ENCODE measurements around the gene NCAPH2. TPM values are rescaled to one million over a fixed set of nuclear protein-coding genes. Genes with fewer than 3 reads are reported as not detected.
A peak's percentile ranks its signal among the peaks of the same experiment; 100 is the strongest.

Gene NCAPH2
- total RNA-seq, 4 donors from 2014 or later: 34.8 to 45.0 (median 42.1) TPM

GRCh38 chr22:50561401-50562358 lies 53.7 kb downstream of the NCAPH2 start:
- Histone ChIP-seq H3K4me1 (peaks cover 0 to 22% (median 7%) of the 10 kb centered on the region in 3 donors), H3K9me3 (no peaks in the 10 kb centered on the region), H3K27ac (no peak overlapping the region), H3K4me3 (no peak overlapping the region), H3K36me3 (no peaks in the 10 kb centered on the region), H3K27me3 (no peaks in the 10 kb centered on the region)
- ATAC-seq: no peak
- WGBS, 2 donors (ENCODE audit: low coverage in 1 of 2): 57 to 76% methylated on average over 4 to 10 of the region's 34 CpGs
- TF ChIP-seq POLR2A (IDR thresholded peaks at IDR 0.05) (no peak), EP300 (IDR thresholded peaks at IDR 0.05) (no peak), POLR2AphosphoS5 (IDR thresholded peaks at IDR 0.05) (no peak), CTCF (IDR thresholded peaks at IDR 0.05) (no peak)

GRCh38 chr22:50562523-50563412 lies 54.7 kb downstream of the NCAPH2 start, which contains the start of gene SYCE3:
TSS of gene SYCE3 (minus strand) at chr22:50562919. CDS start at chr22:50556405, 6,514 bp downstream.
- 1% methylated on average over 27 of the region's 61 CpGs; no CpG with 5 or more reads in 1 of the 2 donors for WGBS, 2 donors (ENCODE audit: low coverage in 1 of 2)
- peaks cover 0 to 22% (median 7%) of the 10 kb centered on the region in 3 donors for H3K4me1 ChIP-seq
- peak; percentile 96 for ATAC-seq
- H3K27me3 ChIP-seq: no peaks in the 10 kb centered on the region
- TF ChIP-seq CTCF (IDR thresholded peaks at IDR 0.05) (peak in 3 of 4 experiments; percentile 95 to 97 (median 96)), POLR2AphosphoS5 (IDR thresholded peaks at IDR 0.05) (peak; percentile 61), POLR2A (IDR thresholded peaks at IDR 0.05) (peak in 1 of 2 donors; percentile 41), EP300 (IDR thresholded peaks at IDR 0.05) (no peak)
- peaks cover 0 to 5% of the 10 kb centered on the region in 2 donors for H3K36me3 ChIP-seq
- H3K4me3 ChIP-seq: peak within 1 kb of the TSS; percentile 42 to 61
- peak within 1 kb of the TSS in 3 of 4 donors; percentile 68 to 77 (median 72) for H3K27ac ChIP-seq
- H3K9me3 ChIP-seq: no peaks in the 10 kb centered on the region

GRCh38 chr22:50563413-50564160 lies 55.6 kb downstream of the NCAPH2 start:
- Histone ChIP-seq H3K27ac (peak overlapping the region in 3 of 4 donors; percentile 68 to 77 (median 72)), H3K9me3 (no peaks in the 10 kb centered on the region), H3K27me3 (no peaks in the 10 kb centered on the region), H3K4me1 (peaks cover 0 to 22% (median 7%) of the 10 kb centered on the region in 3 donors), H3K36me3 (peaks cover 0 to 13% of the 10 kb centered on the region in 2 donors), H3K4me3 (peak overlapping the region; percentile 42 to 61)
- WGBS, 2 donors (ENCODE audit: low coverage in 1 of 2): 16 to 33% methylated on average over 7 to 13 of the region's 17 CpGs
- TF ChIP-seq POLR2A (IDR thresholded peaks at IDR 0.05): no peak
- TF ChIP-seq POLR2AphosphoS5 (IDR thresholded peaks at IDR 0.05): no peak
- no peak for TF ChIP-seq CTCF (IDR thresholded peaks at IDR 0.05)
- no peak for TF ChIP-seq EP300 (IDR thresholded peaks at IDR 0.05)
- ATAC-seq: peak; percentile 5

GRCh38 chr22:50564289-50564688 lies 56.3 kb downstream of the NCAPH2 start:
- H3K9me3 ChIP-seq: no peaks in the 10 kb centered on the region
- no peak for TF ChIP-seq POLR2A (IDR thresholded peaks at IDR 0.05)
- no peak for TF ChIP-seq EP300 (IDR thresholded peaks at IDR 0.05)
- TF ChIP-seq CTCF (IDR thresholded peaks at IDR 0.05): no peak
- TF ChIP-seq POLR2AphosphoS5 (IDR thresholded peaks at IDR 0.05): no peak
- no peaks in the 10 kb centered on the region for H3K27me3 ChIP-seq
- peaks cover 0 to 20% of the 10 kb centered on the region in 2 donors for H3K36me3 ChIP-seq
- peaks cover 0 to 22% (median 7%) of the 10 kb centered on the region in 3 donors for H3K4me1 ChIP-seq
- ATAC-seq: no peak
- WGBS, 2 donors (ENCODE audit: low coverage in 1 of 2): 74 to 80% methylated on average over 2 to 3 of the region's 11 CpGs
- H3K27ac ChIP-seq: peak overlapping the region in 1 of 4 donors; percentile 68
- no peak overlapping the region for H3K4me3 ChIP-seq

Measured in gastroesophageal sphincter (tissue), 4 donors.